ENCODE data around the gene MAP4. TPM values are rescaled to one million over a fixed set of nuclear protein-coding genes. Genes with fewer than 3 reads are reported as not detected.

The MAP4 gene
- total RNA-seq, 4 donors from 2014 or later = 108 to 186 (median 150) TPM

GRCh38 chr3:48026951-48027908, 11.0 kb upstream of the MAP4 start:
- ATAC-seq (ENCODE audit: low FRiP score) (no peak), DNase-seq (ENCODE audit: low spot score) (no peak)
- TF ChIP-seq CTCF (IDR thresholded peaks at IDR 0.05) = no peak

- DNase-seq (ENCODE audit: low spot score) (no peak), ATAC-seq (ENCODE audit: low FRiP score) (no peak)
- TF ChIP-seq CTCF (IDR thresholded peaks at IDR 0.05) = no peak
Observed at GRCh38 chr3:48026098-48026497, 9.9 kb upstream of the MAP4 start.

- no peak for DNase-seq (ENCODE audit: low spot score)
- ATAC-seq (ENCODE audit: low FRiP score) = no peak
- no peak for TF ChIP-seq CTCF (IDR thresholded peaks at IDR 0.05)
Observed at GRCh38 chr3:48024401-48024800, 8.2 kb upstream of the MAP4 start.

DNA sequence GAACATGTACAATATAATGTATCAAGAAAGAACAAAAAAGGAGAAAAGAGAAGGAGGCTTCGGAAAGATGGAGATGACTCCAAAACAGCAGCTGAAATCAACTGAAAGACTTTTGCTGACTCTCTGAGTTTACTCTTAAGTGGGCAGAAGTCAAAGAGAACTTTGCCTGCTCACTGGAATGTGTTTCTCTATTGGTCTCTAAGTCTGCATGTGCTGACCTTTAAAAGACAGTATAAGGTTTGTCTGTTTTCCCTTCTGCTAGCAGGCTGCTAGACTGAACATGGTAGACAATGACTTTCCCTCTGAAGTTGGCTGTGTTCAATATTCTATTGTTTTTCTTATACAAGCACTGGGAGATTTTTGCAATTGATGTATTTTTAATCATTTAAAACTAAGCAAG, 7.2 kb upstream of the MAP4 start:
- TF ChIP-seq CTCF (IDR thresholded peaks at IDR 0.05) = no peak
- DNase-seq (ENCODE audit: low spot score) (no peak), ATAC-seq (ENCODE audit: low FRiP score) (no peak)

- ATAC-seq (ENCODE audit: low FRiP score) = no peak
- no peak for TF ChIP-seq CTCF (IDR thresholded peaks at IDR 0.05)
- DNase-seq (ENCODE audit: low spot score) = no peak
Observed at GRCh38 chr3:48022178-48022577, 6.0 kb upstream of the MAP4 start.

- ATAC-seq (ENCODE audit: low FRiP score) = no peak
- DNase-seq (ENCODE audit: low spot score) = no peak
- TF ChIP-seq CTCF (IDR thresholded peaks at IDR 0.05) = no peak
Observed at GRCh38 chr3:48018841-48019240, 2.6 kb upstream of the MAP4 start.

Measured in omental fat pad (tissue), 4 donors.